ENCODE measurements around the gene CEACAM19. TPM values are rescaled to one million over a fixed set of nuclear protein-coding genes. Genes with fewer than 3 reads are reported as not detected.
"Not testable (repeated sequence)": the region's sequence is repeated elsewhere in the genome, so short reads cannot be mapped to it uniquely, and the experiment has no call there.

CEACAM19 gene
- total RNA-seq, 1 donor, result 0.72 TPM

DNA sequence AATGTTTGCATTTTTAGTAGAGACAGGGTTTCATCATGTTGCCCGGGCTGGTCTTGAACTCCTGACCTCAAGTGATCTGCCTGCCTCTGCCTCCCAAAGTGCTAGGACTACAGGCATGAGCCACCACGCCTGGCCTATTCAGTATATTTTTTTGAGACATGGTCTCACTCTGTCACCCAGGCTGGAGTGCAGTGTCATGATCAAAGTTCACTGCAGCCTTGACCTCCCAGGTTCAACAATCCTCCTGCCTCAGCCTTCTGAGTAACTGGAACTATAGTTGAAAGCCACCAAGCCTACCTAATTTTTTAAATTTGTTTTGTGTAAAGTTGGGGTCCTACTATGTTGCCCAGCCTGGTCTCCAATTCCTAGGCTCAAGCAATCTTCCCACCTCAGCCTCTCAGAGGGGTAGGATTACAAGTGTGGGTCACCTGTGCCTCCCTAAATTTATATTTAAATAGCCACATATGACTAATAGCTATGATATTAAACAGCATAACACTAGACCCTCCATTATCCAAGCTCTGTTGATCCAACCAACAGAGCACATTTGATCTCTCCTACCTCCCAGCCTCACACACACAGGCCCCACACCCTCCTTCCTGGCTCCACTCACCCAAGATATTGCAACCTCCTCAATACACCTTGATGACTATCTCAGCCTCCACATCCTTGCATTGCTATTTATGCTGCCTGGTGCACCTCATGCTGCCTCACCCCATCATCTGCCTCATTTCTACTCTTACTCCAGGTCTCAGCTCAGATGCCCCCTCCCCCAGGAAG is 2.1 kb upstream of the CEACAM19 start:
- Histone ChIP-seq H3K27ac (ENCODE audit: low read depth, low read length) (no peak overlapping the region), H3K79me2 (ENCODE audit: insufficient read depth, low read length) (no peaks in the 10 kb centered on the region), H3K36me3 (ENCODE audit: insufficient read depth, low read length) (peaks cover 4% of the 10 kb centered on the region), H4K20me1 (ENCODE audit: insufficient read depth, low read length) (no peaks in the 10 kb centered on the region), H3K27me3 (ENCODE audit: insufficient read depth, low read length) (no peaks in the 10 kb centered on the region), H2AFZ (ENCODE audit: low read length) (no peak overlapping the region), H3K4me1 (ENCODE audit: insufficient read depth, low read length) (no peaks in the 10 kb centered on the region), H3K4me2 (ENCODE audit: insufficient read depth, low read length) (no peak overlapping the region), H3K4me3 (ENCODE audit: insufficient read depth, low read length) (no peak overlapping the region), H3K9me3 (ENCODE audit: low read depth, low read length) (no peaks in the 10 kb centered on the region)
- TF ChIP-seq CTCF (IDR thresholded peaks at IDR 0.05; ENCODE audit: extremely low read depth, low read depth, low read length), result no peak
- DNase-seq (ENCODE audit: insufficient read length, low spot score, missing footprints), result no peak

- DNase-seq (ENCODE audit: insufficient read length, low spot score, missing footprints); H3K79me2 ChIP-seq (ENCODE audit: insufficient read depth, low read length); H3K4me2 ChIP-seq (ENCODE audit: insufficient read depth, low read length); H3K4me3 ChIP-seq (ENCODE audit: insufficient read depth, low read length); H3K9me3 ChIP-seq (ENCODE audit: low read depth, low read length); H3K27me3 ChIP-seq (ENCODE audit: insufficient read depth, low read length); H3K36me3 ChIP-seq (ENCODE audit: insufficient read depth, low read length); H3K4me1 ChIP-seq (ENCODE audit: insufficient read depth, low read length); H2AFZ ChIP-seq (ENCODE audit: low read length); H4K20me1 ChIP-seq (ENCODE audit: insufficient read depth, low read length); H3K27ac ChIP-seq (ENCODE audit: low read depth, low read length): not testable (repeated sequence)
These were observed 1.3 kb upstream of the CEACAM19 start for GRCh38 chr19:44670027-44670426.

DNA sequence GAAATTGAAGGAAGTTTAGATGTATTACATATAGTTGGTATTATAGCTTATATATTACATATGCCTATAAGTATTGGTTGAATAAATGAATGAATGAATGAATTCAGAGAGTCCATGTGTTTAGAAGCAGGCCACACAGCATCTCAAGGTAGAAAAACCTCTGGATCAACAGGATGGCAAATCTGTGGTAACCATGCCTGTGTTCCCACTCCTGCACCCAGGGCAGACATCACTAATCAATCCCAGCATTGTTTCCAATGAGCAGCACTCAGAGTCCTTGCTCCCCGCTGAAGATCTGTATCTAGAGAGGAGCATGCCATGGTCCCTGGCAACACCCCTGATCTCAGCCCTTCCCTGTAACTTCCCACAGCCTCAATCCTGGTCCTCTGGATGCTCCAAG is 944 bp downstream of the CEACAM19 start:
- H3K36me3 ChIP-seq (ENCODE audit: insufficient read depth, low read length), result no peaks in the 10 kb centered on the region

GRCh38 chr19:44673510-44673909 is 2.2 kb downstream of the CEACAM19 start:
- no peak for TF ChIP-seq CTCF (IDR thresholded peaks at IDR 0.05; ENCODE audit: extremely low read depth, low read depth, low read length)
- no peaks in the 10 kb centered on the region for H3K9me3 ChIP-seq (ENCODE audit: low read depth, low read length)
- H3K4me3 ChIP-seq (ENCODE audit: insufficient read depth, low read length), result no peak overlapping the region
- H4K20me1 ChIP-seq (ENCODE audit: insufficient read depth, low read length), result no peaks in the 10 kb centered on the region
- H3K79me2 ChIP-seq (ENCODE audit: insufficient read depth, low read length), result no peaks in the 10 kb centered on the region
- DNase-seq (ENCODE audit: insufficient read length, low spot score, missing footprints), result no peak
- H2AFZ ChIP-seq (ENCODE audit: low read length), result no peak overlapping the region
- H3K27me3 ChIP-seq (ENCODE audit: insufficient read depth, low read length), result no peaks in the 10 kb centered on the region
- no peaks in the 10 kb centered on the region for H3K36me3 ChIP-seq (ENCODE audit: insufficient read depth, low read length)
- no peak overlapping the region for H3K27ac ChIP-seq (ENCODE audit: low read depth, low read length)
- no peak overlapping the region for H3K4me2 ChIP-seq (ENCODE audit: insufficient read depth, low read length)
- peaks cover 6% of the 10 kb centered on the region for H3K4me1 ChIP-seq (ENCODE audit: insufficient read depth, low read length)

More for the DNA sequence above, 944 bp downstream of the CEACAM19 start:
- H3K4me1 ChIP-seq (ENCODE audit: insufficient read depth, low read length), result peaks cover 5% of the 10 kb centered on the region
- no peak overlapping the region for H2AFZ ChIP-seq (ENCODE audit: low read length)
- no peak for TF ChIP-seq CTCF (IDR thresholded peaks at IDR 0.05; ENCODE audit: extremely low read depth, low read depth, low read length)
- H4K20me1 ChIP-seq (ENCODE audit: insufficient read depth, low read length), result no peaks in the 10 kb centered on the region
- no peak overlapping the region for H3K27ac ChIP-seq (ENCODE audit: low read depth, low read length)
- no peaks in the 10 kb centered on the region for H3K9me3 ChIP-seq (ENCODE audit: low read depth, low read length)
- no peak overlapping the region for H3K4me3 ChIP-seq (ENCODE audit: insufficient read depth, low read length)
- H3K27me3 ChIP-seq (ENCODE audit: insufficient read depth, low read length), result no peaks in the 10 kb centered on the region
- no peak for DNase-seq (ENCODE audit: insufficient read length, low spot score, missing footprints)
- H3K4me2 ChIP-seq (ENCODE audit: insufficient read depth, low read length), result no peak overlapping the region
- H3K79me2 ChIP-seq (ENCODE audit: insufficient read depth, low read length), result no peaks in the 10 kb centered on the region

Measured in osteoblast (primary cell).